ENCODE results near the gene PPA2.

DNA sequence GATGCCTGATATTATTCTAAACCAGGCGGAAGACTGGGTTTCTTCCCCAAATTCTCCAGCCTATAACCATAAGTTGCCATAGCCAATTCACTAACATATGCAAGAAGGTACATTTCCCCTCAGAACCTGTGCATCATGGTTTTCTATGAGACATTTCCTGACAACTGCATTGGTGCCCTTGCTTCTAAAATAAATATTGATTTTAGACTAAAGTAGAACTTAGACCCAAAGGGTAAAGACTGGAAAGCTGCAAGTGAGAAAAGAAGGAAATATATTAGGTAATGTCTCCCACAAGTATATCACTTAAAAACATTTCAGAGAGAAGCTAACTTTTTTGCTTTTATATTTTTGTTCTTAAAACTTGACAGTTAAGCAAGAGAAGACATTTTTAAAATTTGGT, 125.1 kb downstream of the PPA2 start:
- TF ChIP-seq EGR1 (IDR thresholded peaks at IDR 0.05) (no peak), CREB1 (IDR thresholded peaks at IDR 0.05; ENCODE audit: low read depth) (no peak), RAD21 (IDR thresholded peaks at IDR 0.05; ENCODE audit: low read depth) (no peak), TEAD4 (IDR thresholded peaks at IDR 0.05) (no peak), NFIC (IDR thresholded peaks at IDR 0.05) (no peak)
- TF ChIP-seq, protein P1, sequence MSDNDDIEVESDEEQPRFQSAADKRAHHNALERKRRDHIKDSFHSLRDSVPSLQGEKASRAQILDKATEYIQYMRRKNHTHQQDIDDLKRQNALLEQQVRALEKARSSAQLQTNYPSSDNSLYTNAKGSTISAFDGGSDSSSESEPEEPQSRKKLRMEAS (IDR thresholded peaks at IDR 0.05), result no peak

Measured in Ishikawa (cell line).